ENCODE data around the gene ADSS1.

The ADSS1 gene

GRCh38 chr14:104770851-104771272 lies 46.8 kb downstream of the ADSS1 start:
- DNase-seq: no peak

- no peak for DNase-seq
Observed at GRCh38 chr14:104771374-104771773, 47.3 kb downstream of the ADSS1 start.

GRCh38 chr14:104771918-104772706 lies 48.1 kb downstream of the ADSS1 start:
- DNase-seq: no peak

GRCh38 chr14:104772707-104773504 lies 48.9 kb downstream of the ADSS1 start:
- no peak for DNase-seq

- no peak for DNase-seq
Observed at GRCh38 chr14:104773505-104774452, 49.8 kb downstream of the ADSS1 start.

- no peak for DNase-seq
Observed at GRCh38 chr14:104774453-104775072, 50.5 kb downstream of the ADSS1 start.

GRCh38 chr14:104775073-104775489 lies 51.1 kb downstream of the ADSS1 start:
- no peak for DNase-seq

- DNase-seq: no peak
Observed at GRCh38 chr14:104776481-104776880, 52.5 kb downstream of the ADSS1 start.

GRCh38 chr14:104776961-104777807 lies 53.2 kb downstream of the ADSS1 start:
- no peak for DNase-seq

- DNase-seq: no peak
Observed at GRCh38 chr14:104777808-104778249, 53.8 kb downstream of the ADSS1 start.

- DNase-seq: no peak
Observed at GRCh38 chr14:104778694-104779331, 54.8 kb downstream of the ADSS1 start.

- DNase-seq: no peak
Observed at GRCh38 chr14:104779776-104780512, 55.9 kb downstream of the ADSS1 start.

GRCh38 chr14:104780513-104781030 lies 56.5 kb downstream of the ADSS1 start:
- DNase-seq: no peak

- DNase-seq: no peak
Observed at GRCh38 chr14:104781271-104782077, 57.4 kb downstream of the ADSS1 start.

GRCh38 chr14:104782086-104782807 lies 58.2 kb downstream of the ADSS1 start:
- no peak for DNase-seq

GRCh38 chr14:104782808-104783139 lies 58.7 kb downstream of the ADSS1 start:
- no peak for DNase-seq

GRCh38 chr14:104783484-104784217 lies 59.6 kb downstream of the ADSS1 start:
- DNase-seq: no peak

- no peak for DNase-seq
Observed at GRCh38 chr14:104784218-104784568, 60.2 kb downstream of the ADSS1 start.

Data from femur (tissue), 1 donor.